COR-L47 (cell line): ENCODE data around the gene SLC2A4RG.
"Not testable (repeated sequence)": the region's sequence is repeated elsewhere in the genome, so short reads cannot be mapped to it uniquely, and the experiment has no call there.

Experiments used
- DNase-seq: peaks from one replicate; lab custom pipeline; 2025; lab: John Stamatoyannopoulos, UW

The SLC2A4RG gene

GRCh38 chr20:63714858-63715257 lies 24.7 kb upstream of the SLC2A4RG start:
- no peak for DNase-seq

- no peak for DNase-seq
These were observed 20.6 kb upstream of the SLC2A4RG start for GRCh38 chr20:63718996-63719395.

GRCh38 chr20:63722967-63723622 lies 16.5 kb upstream of the SLC2A4RG start:
- DNase-seq, result not testable (repeated sequence)

- not testable (repeated sequence) for DNase-seq
These were observed 9.3 kb upstream of the SLC2A4RG start for GRCh38 chr20:63730189-63730733.

GRCh38 chr20:63731410-63731809 lies 8.2 kb upstream of the SLC2A4RG start:
- DNase-seq, result no peak

GRCh38 chr20:63732118-63733095 lies 7.2 kb upstream of the SLC2A4RG start:
- DNase-seq, result no peak

GRCh38 chr20:63733117-63733516 lies 6.5 kb upstream of the SLC2A4RG start:
- DNase-seq, result no peak

- DNase-seq, result no peak
These were observed 5.9 kb upstream of the SLC2A4RG start for GRCh38 chr20:63733579-63734081.

GRCh38 chr20:63734111-63734945 lies 5.2 kb upstream of the SLC2A4RG start:
- no peak for DNase-seq

- DNase-seq, result no peak
These were observed 4.4 kb upstream of the SLC2A4RG start for GRCh38 chr20:63734946-63735858.

GRCh38 chr20:63735859-63736718 lies 3.5 kb upstream of the SLC2A4RG start, which contains the start of gene LIME1:
TSS of gene LIME1 (plus strand) at chr20:63736664. CDS start at chr20:63737550, 886 bp downstream.
- DNase-seq, result no peak

GRCh38 chr20:63736893-63737694 lies 2.5 kb upstream of the SLC2A4RG start:
- no peak for DNase-seq

- no peak for DNase-seq
These were observed 2.0 kb upstream of the SLC2A4RG start for GRCh38 chr20:63737695-63737944.

GRCh38 chr20:63737945-63738686 lies 1.5 kb upstream of the SLC2A4RG start:
- DNase-seq, result no peak

- DNase-seq, result no peak
These were observed 868 bp upstream of the SLC2A4RG start for GRCh38 chr20:63738687-63739129.

GRCh38 chr20:63740070-63740626 lies 572 bp downstream of the SLC2A4RG start:
- DNase-seq, result no peak

GRCh38 chr20:63740627-63741353 lies 1.2 kb downstream of the SLC2A4RG start:
- peak; percentile 85 for DNase-seq
